ENCODE results near the gene GNAL.

GNAL gene

GRCh38 chr18:11819938-11820337 lies 130.9 kb downstream of the GNAL start:
- TF ChIP-seq CTCF (IDR thresholded peaks at IDR 0.05; ENCODE audit: low read depth, low read length, missing control alignments) = no peak
- no peak for DNase-seq (ENCODE audit: extremely low read depth, low read depth)
- H3K4me3 ChIP-seq (replicated peaks; ENCODE audit: low read depth, low read length) = no peak overlapping the region

GRCh38 chr18:11820697-11821096 lies 131.6 kb downstream of the GNAL start:
- TF ChIP-seq CTCF (IDR thresholded peaks at IDR 0.05; ENCODE audit: low read depth, low read length, missing control alignments) = no peak
- no peak overlapping the region for H3K4me3 ChIP-seq (replicated peaks; ENCODE audit: low read depth, low read length)
- no peak for DNase-seq (ENCODE audit: extremely low read depth, low read depth)

- no peak for TF ChIP-seq CTCF (IDR thresholded peaks at IDR 0.05; ENCODE audit: low read depth, low read length, missing control alignments)
- no peak for DNase-seq (ENCODE audit: extremely low read depth, low read depth)
- no peak overlapping the region for H3K4me3 ChIP-seq (replicated peaks; ENCODE audit: low read depth, low read length)
Measured at GRCh38 chr18:11821208-11821607, 132.1 kb downstream of the GNAL start.

GRCh38 chr18:11821643-11822237 lies 132.7 kb downstream of the GNAL start:
- no peak for TF ChIP-seq CTCF (IDR thresholded peaks at IDR 0.05; ENCODE audit: low read depth, low read length, missing control alignments)
- DNase-seq (ENCODE audit: extremely low read depth, low read depth) = no peak

GRCh38 chr18:11823545-11823944 lies 134.5 kb downstream of the GNAL start:
- no peak overlapping the region for H3K4me3 ChIP-seq (replicated peaks; ENCODE audit: low read depth, low read length)
- TF ChIP-seq CTCF (IDR thresholded peaks at IDR 0.05; ENCODE audit: low read depth, low read length, missing control alignments) = no peak
- DNase-seq (ENCODE audit: extremely low read depth, low read depth) = no peak

More at GRCh38 chr18:11821643-11822237, 132.7 kb downstream of the GNAL start:
- no peak overlapping the region for H3K4me3 ChIP-seq (replicated peaks; ENCODE audit: low read depth, low read length)

GRCh38 chr18:11826836-11827235 lies 137.8 kb downstream of the GNAL start:
- no peak overlapping the region for H3K4me3 ChIP-seq (replicated peaks; ENCODE audit: low read depth, low read length)
- no peak for TF ChIP-seq CTCF (IDR thresholded peaks at IDR 0.05; ENCODE audit: low read depth, low read length, missing control alignments)
- DNase-seq (ENCODE audit: extremely low read depth, low read depth) = no peak
